ENCODE results near the gene PINLYP.

Gene PINLYP

GRCh38 chr19:43609872-43610271, 34.3 kb downstream of the PINLYP start:
- H3K27ac ChIP-seq (replicated peaks): no peak overlapping the region
- no peak overlapping the region for H3K4me3 ChIP-seq (replicated peaks; ENCODE audit: insufficient read depth, low read length)
- H3K27me3 ChIP-seq (ENCODE audit: insufficient read depth, poor library complexity, severe bottlenecking): no peaks in the 10 kb centered on the region
- TF ChIP-seq POLR2AphosphoS5 (IDR thresholded peaks at IDR 0.05; ENCODE audit: low read depth) (no peak), CTCF (IDR thresholded peaks at IDR 0.05; ENCODE audit: insufficient read depth, low read length) (no peak), REST (IDR thresholded peaks at IDR 0.05; ENCODE audit: insufficient replicate concordance, low read depth) (no peak), GABPA (IDR thresholded peaks at IDR 0.05; ENCODE audit: low read depth) (no peak), SPI1 (IDR thresholded peaks at IDR 0.05; ENCODE audit: borderline replicate concordance, low read depth) (no peak)
- DNase-seq (ENCODE audit: low read depth in 1 of 2, low spot score in 1 of 2): no peak

- DNase-seq (ENCODE audit: low read depth in 1 of 2, low spot score in 1 of 2): no peak
- Histone ChIP-seq H3K27ac (replicated peaks) (no peak overlapping the region), H3K27me3 (ENCODE audit: insufficient read depth, poor library complexity, severe bottlenecking) (no peaks in the 10 kb centered on the region), H3K4me3 (replicated peaks; ENCODE audit: insufficient read depth, low read length) (no peak overlapping the region)
- no peak for TF ChIP-seq POLR2AphosphoS5 (IDR thresholded peaks at IDR 0.05; ENCODE audit: low read depth)
- no peak for TF ChIP-seq REST (IDR thresholded peaks at IDR 0.05; ENCODE audit: insufficient replicate concordance, low read depth)
- no peak for TF ChIP-seq GABPA (IDR thresholded peaks at IDR 0.05; ENCODE audit: low read depth)
- TF ChIP-seq SPI1 (IDR thresholded peaks at IDR 0.05; ENCODE audit: borderline replicate concordance, low read depth): no peak
- no peak for TF ChIP-seq CTCF (IDR thresholded peaks at IDR 0.05; ENCODE audit: insufficient read depth, low read length)
Observed at GRCh38 chr19:43610493-43610892, 34.9 kb downstream of the PINLYP start.

- H3K4me3 ChIP-seq (replicated peaks; ENCODE audit: insufficient read depth, low read length): no peak within 1 kb of the TSS
- DNase-seq (ENCODE audit: low read depth in 1 of 2, low spot score in 1 of 2): no peak
- no peak within 1 kb of the TSS for H3K27ac ChIP-seq (replicated peaks)
- TF ChIP-seq CTCF (IDR thresholded peaks at IDR 0.05; ENCODE audit: insufficient read depth, low read length) (no peak), REST (IDR thresholded peaks at IDR 0.05; ENCODE audit: insufficient replicate concordance, low read depth) (no peak), SPI1 (IDR thresholded peaks at IDR 0.05; ENCODE audit: borderline replicate concordance, low read depth) (no peak), GABPA (IDR thresholded peaks at IDR 0.05; ENCODE audit: low read depth) (no peak), POLR2AphosphoS5 (IDR thresholded peaks at IDR 0.05; ENCODE audit: low read depth) (no peak)
- no peaks in the 10 kb centered on the region for H3K27me3 ChIP-seq (ENCODE audit: insufficient read depth, poor library complexity, severe bottlenecking)
Observed at GRCh38 chr19:43611788-43612187, 36.2 kb downstream of the PINLYP start, which contains the start of gene SRRM5. Gene SRRM5, plus strand, starts transcription at chr19:43612088. Its CDS starts 34 bp downstream, at chr19:43612122.
